HCT116 (cell line): Measurements from ENCODE around the gene ASRGL1. TPM values are rescaled to one million over a fixed set of nuclear protein-coding genes. Genes with fewer than 3 reads are reported as not detected.

Source experiments
- ATAC-seq: fragments of 200-7000 bp; cut with Tn5 transposase; 2 replicates; pipeline ENCODE4 v1.9.1; 2020; ENCODE audit warnings: mild to moderate bottlenecking, moderate library complexity
- BruUV-seq: library from RNA; stranded (reverse); fragments of 400-500 nt; replicated peaks from 2 replicates; lab custom pipeline; 2021; lab: Mats Ljungman, UMichigan
- CTCF ChIA-PET: fragments of 300-600 bp; sonication (Branson Sonifier 250); formaldehyde crosslinking; loops from one replicate; lab custom pipeline; 2021; ENCODE audit warnings: antibody characterized with exemption; lab: Charles Lee
- POLR2A ChIA-PET: fragments of 300-600, 350-600 bp; sonication (Branson Sonifier 250); formaldehyde crosslinking; loops from one replicate; lab custom pipeline; 2021; ENCODE audit warnings: antibody characterized with exemption; lab: Charles Lee
- RAD21 ChIA-PET, 2 experiments: fragments of 300-600 bp; sonication (Branson Sonifier 250); formaldehyde crosslinking; loops; one replicate each; lab custom pipeline; 2023; ENCODE audit warnings: low total read pairs in 2 of 2; ENCODE audit not compliant: uncharacterized antibody in 2 of 2, unreplicated experiment in 2 of 2, low non-redundant PET in 1 of 2; lab: Charles Lee
- DNase-seq: peaks from one replicate; pipeline ENCODE4 v3.0.0-alpha.2; 2010; ENCODE audit warnings: low read depth, low spot score
- H2AFZ ChIP-seq: fragments of 200-600 bp; shearing (Covaris generic), sonication (generic); 2 replicates; pipeline ENCODE4 v1.6.1; 2017; ENCODE audit warnings: low read depth, mixed run types, mixed read lengths, antibody characterized with exemption, low read length; ENCODE audit not compliant: poor library complexity, severe bottlenecking
- H3K27ac ChIP-seq: 2 replicates; pipeline ENCODE4 v1.5.1; 2012; ENCODE audit warnings: low read depth, low read length
- H3K27me3 ChIP-seq: fragments of 200-600 bp; sonication (generic); 2 replicates; pipeline ENCODE4 v1.6.1; 2016; ENCODE audit warnings: mixed run types, low read length, mixed read lengths; ENCODE audit not compliant: insufficient read depth
- H3K36me3 ChIP-seq, 2 experiments: fragments of 200-500 bp in 1 of 2; fragments of 200-600 bp in 1 of 2; sonication (Bioruptor generic) in 1 of 2; sonication (generic) in 1 of 2; 2 replicates each; pipeline versions ENCODE4 v1.5.1 to v1.6.1; 2014 to 2016; ENCODE audit warnings: low read length in 2 of 2, inconsistent platforms in 1 of 2, mixed read lengths in 1 of 2, mixed run types in 1 of 2; ENCODE audit not compliant: insufficient read depth in 2 of 2, control insufficient read depth in 1 of 2
- H3K4me1 ChIP-seq, 2 experiments: fragments of 200-600 bp in 1 of 2; sonication (generic) in 1 of 2; 2 replicates each; pipeline versions ENCODE4 v1.5.1 to v1.6.1; 2012 to 2017; ENCODE audit warnings: low read length in 2 of 2, inconsistent platforms in 1 of 2, mild to moderate bottlenecking in 1 of 2, mixed read lengths in 1 of 2, mixed run types in 1 of 2, moderate library complexity in 1 of 2; ENCODE audit not compliant: insufficient read depth in 2 of 2, control insufficient read depth in 1 of 2
- H3K4me2 ChIP-seq: fragments of 200-600 bp; sonication (generic); 2 replicates; pipeline ENCODE4 v1.6.1; 2017; ENCODE audit warnings: mixed run types, low read length, mixed read lengths
- H3K4me3 ChIP-seq, 2 experiments: fragments of 200-600 bp in 1 of 2; sonication (generic) in 1 of 2; replicated peaks in 1 of 2; 2 replicates each; pipeline ENCODE4 v1.5.1; 2011 to 2016; ENCODE audit warnings: low read length in 2 of 2, control low read depth in 1 of 2, low read depth in 1 of 2, mild to moderate bottlenecking in 1 of 2, mixed read lengths in 1 of 2, mixed run types in 1 of 2
- H3K79me2 ChIP-seq: fragments of 200-600 bp; sonication (generic); 2 replicates; pipeline ENCODE4 v1.6.1; 2017; ENCODE audit warnings: mild to moderate bottlenecking, mixed run types, low read length, moderate library complexity, mixed read lengths; ENCODE audit not compliant: insufficient read depth
- H3K9ac ChIP-seq: fragments of 200-600 bp; sonication (generic); 2 replicates; pipeline ENCODE4 v1.6.1; 2016; ENCODE audit warnings: low read length, mixed read lengths
- H3K9me2 ChIP-seq: fragments of 200-600 bp; sonication (generic), shearing (Covaris generic); 2 replicates; pipeline ENCODE4 v1.6.1; 2017; ENCODE audit warnings: mixed run types, mild to moderate bottlenecking, moderate library complexity; ENCODE audit not compliant: insufficient read depth
- H3K9me3 ChIP-seq, 2 experiments: fragments of 200-500 bp in 1 of 2; fragments of 200-600 bp in 1 of 2; sonication (Bioruptor generic) in 1 of 2; sonication (generic) in 1 of 2; 2 replicates each; pipeline ENCODE4 v1.6.1; 2014 to 2017; ENCODE audit warnings: low read length in 2 of 2, mixed read lengths in 2 of 2, inconsistent platforms in 1 of 2, low read depth in 1 of 2, mild to moderate bottlenecking in 1 of 2, mixed run types in 1 of 2, moderate library complexity in 1 of 2; ENCODE audit not compliant: control insufficient read depth in 1 of 2, insufficient read depth in 1 of 2
- H4K20me1 ChIP-seq: fragments of 200-600 bp; sonication (generic), shearing (Covaris generic); 2 replicates; pipeline ENCODE4 v1.6.1; 2017; ENCODE audit warnings: mixed run types, mild to moderate bottlenecking, moderate library complexity; ENCODE audit not compliant: insufficient read depth
- ELF1 ChIP-seq: IDR thresholded peaks from 2 replicates; pipeline ENCODE4 v1.6.1; 2012; ENCODE audit warnings: low read depth, borderline replicate concordance
- EZH2phosphoT487 ChIP-seq: fragments of 200-600 bp; IDR thresholded peaks from 2 replicates; pipeline ENCODE4 v1.6.1; 2018; ENCODE audit warnings: antibody characterized with exemption, borderline replicate concordance
- FOSL1 ChIP-seq: IDR thresholded peaks from 2 replicates; pipeline ENCODE4 v1.6.1; 2012; ENCODE audit warnings: low read depth
- POLR2AphosphoS5 ChIP-seq: IDR thresholded peaks from 2 replicates; pipeline ENCODE4 v1.6.1; 2011; ENCODE audit warnings: mild to moderate bottlenecking, low read depth, low read length, moderate library complexity
- RAD21 ChIP-seq: IDR thresholded peaks from 2 replicates; pipeline ENCODE4 v1.6.1; 2012; ENCODE audit warnings: low read depth, mild to moderate bottlenecking
- SP1 ChIP-seq: IDR thresholded peaks from 2 replicates; pipeline ENCODE4 v1.6.1; 2012; ENCODE audit warnings: low read depth
- SRF ChIP-seq: IDR thresholded peaks from 2 replicates; pipeline ENCODE4 v1.6.1; 2012; ENCODE audit warnings: low read depth
- YY1 ChIP-seq: IDR thresholded peaks from 2 replicates; pipeline ENCODE4 v1.6.1; 2011; ENCODE audit warnings: low read length, low read depth, moderate library complexity, mild to moderate bottlenecking; ENCODE audit not compliant: insufficient replicate concordance; ENCODE audit errors: extremely low read depth
- ZFX ChIP-seq: fragments of 450-650 bp; IDR thresholded peaks from 2 replicates; pipeline ENCODE4 v1.6.1; 2017
- ZNF274 ChIP-seq: fragments of 200-500 bp; sonication (Bioruptor generic); IDR thresholded peaks from 2 replicates; pipeline ENCODE4 v1.6.1; 2014; ENCODE audit warnings: mild to moderate bottlenecking, low read depth, low read length, inconsistent platforms
- intact Hi-C: fragments of 100-400 bp; cut with micrococcal nuclease; formaldehyde crosslinking; loops from 2 replicates; pipeline ENCODE4 v1.10.0; 2022
- total RNA-seq: library from RNA; stranded (reverse); gene quantifications from one replicate; pipeline ENCODE4 v1.2.1, GENCODE V29; 2021; ENCODE audit not compliant: unreplicated experiment
- TF ChIP-seq, protein P1 (sequence below): IDR thresholded peaks from 2 replicates; pipeline ENCODE4 v1.6.1; 2012; ENCODE audit warnings: low read depth
- TF ChIP-seq, protein P2 (sequence below), 3 experiments: fragments of 200-600 bp in 1 of 3; sonication (generic) in 1 of 3; IDR thresholded peaks in 2 of 3; conservative IDR thresholded peaks in 1 of 3; 2 replicates each; pipeline ENCODE4 v1.5.1; 2012 to 2017; ENCODE audit warnings: low read depth in 2 of 3, low read length in 2 of 3, antibody characterized with exemption in 1 of 3, borderline replicate concordance in 1 of 3, control low read depth in 1 of 3, mild to moderate bottlenecking in 1 of 3, mixed read lengths in 1 of 3, mixed run types in 1 of 3, moderate library complexity in 1 of 3; ENCODE audit not compliant: insufficient read depth in 1 of 3

The ASRGL1 gene
- total RNA-seq, 1 experiment from 2014 or later = 27.6 TPM

DNA sequence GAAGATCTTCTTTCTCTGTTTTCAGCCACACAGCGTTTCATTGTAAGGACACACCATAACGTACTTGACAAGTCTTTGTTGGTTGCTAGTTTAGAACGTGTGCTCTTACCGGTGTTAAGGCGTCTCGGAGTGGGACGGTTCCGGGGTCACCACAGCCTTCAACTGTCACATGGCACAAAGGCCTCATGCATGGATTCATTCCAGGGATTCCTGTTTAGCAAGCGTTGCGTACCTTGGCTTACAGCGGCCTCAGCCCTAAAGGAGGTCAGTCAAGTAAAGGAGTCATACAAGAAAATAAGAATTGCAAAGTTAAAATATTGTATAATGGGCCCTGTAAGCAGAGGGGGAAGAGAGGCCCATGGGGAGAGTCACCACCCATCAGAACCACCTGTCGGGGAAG lies 79.3 kb downstream of the ASRGL1 start:
- ChIA-PET CTCF (interaction anchor here (2.1 kb wide), 1 partner anchor 21 kb away, joined by 5 read pairs; no protein-coding TSS in a partner anchor), RAD21 (no interaction called here), POLR2A (no interaction called here)
- H3K4me1 ChIP-seq = no peaks in the 10 kb centered on the region
- no peak overlapping the region for H2AFZ ChIP-seq
- ATAC-seq (no peak), DNase-seq (no peak)
- BruUV-seq = no TSS peak
- intact Hi-C loops = no loop called here
- no peaks in the 10 kb centered on the region for H3K9me2 ChIP-seq
- H3K4me3 ChIP-seq = no peak overlapping the region
- TF ChIP-seq YY1 = no peak
- TF ChIP-seq, protein P1, sequence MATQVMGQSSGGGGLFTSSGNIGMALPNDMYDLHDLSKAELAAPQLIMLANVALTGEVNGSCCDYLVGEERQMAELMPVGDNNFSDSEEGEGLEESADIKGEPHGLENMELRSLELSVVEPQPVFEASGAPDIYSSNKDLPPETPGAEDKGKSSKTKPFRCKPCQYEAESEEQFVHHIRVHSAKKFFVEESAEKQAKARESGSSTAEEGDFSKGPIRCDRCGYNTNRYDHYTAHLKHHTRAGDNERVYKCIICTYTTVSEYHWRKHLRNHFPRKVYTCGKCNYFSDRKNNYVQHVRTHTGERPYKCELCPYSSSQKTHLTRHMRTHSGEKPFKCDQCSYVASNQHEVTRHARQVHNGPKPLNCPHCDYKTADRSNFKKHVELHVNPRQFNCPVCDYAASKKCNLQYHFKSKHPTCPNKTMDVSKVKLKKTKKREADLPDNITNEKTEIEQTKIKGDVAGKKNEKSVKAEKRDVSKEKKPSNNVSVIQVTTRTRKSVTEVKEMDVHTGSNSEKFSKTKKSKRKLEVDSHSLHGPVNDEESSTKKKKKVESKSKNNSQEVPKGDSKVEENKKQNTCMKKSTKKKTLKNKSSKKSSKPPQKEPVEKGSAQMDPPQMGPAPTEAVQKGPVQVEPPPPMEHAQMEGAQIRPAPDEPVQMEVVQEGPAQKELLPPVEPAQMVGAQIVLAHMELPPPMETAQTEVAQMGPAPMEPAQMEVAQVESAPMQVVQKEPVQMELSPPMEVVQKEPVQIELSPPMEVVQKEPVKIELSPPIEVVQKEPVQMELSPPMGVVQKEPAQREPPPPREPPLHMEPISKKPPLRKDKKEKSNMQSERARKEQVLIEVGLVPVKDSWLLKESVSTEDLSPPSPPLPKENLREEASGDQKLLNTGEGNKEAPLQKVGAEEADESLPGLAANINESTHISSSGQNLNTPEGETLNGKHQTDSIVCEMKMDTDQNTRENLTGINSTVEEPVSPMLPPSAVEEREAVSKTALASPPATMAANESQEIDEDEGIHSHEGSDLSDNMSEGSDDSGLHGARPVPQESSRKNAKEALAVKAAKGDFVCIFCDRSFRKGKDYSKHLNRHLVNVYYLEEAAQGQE = no peak
- TF ChIP-seq, protein P2, sequence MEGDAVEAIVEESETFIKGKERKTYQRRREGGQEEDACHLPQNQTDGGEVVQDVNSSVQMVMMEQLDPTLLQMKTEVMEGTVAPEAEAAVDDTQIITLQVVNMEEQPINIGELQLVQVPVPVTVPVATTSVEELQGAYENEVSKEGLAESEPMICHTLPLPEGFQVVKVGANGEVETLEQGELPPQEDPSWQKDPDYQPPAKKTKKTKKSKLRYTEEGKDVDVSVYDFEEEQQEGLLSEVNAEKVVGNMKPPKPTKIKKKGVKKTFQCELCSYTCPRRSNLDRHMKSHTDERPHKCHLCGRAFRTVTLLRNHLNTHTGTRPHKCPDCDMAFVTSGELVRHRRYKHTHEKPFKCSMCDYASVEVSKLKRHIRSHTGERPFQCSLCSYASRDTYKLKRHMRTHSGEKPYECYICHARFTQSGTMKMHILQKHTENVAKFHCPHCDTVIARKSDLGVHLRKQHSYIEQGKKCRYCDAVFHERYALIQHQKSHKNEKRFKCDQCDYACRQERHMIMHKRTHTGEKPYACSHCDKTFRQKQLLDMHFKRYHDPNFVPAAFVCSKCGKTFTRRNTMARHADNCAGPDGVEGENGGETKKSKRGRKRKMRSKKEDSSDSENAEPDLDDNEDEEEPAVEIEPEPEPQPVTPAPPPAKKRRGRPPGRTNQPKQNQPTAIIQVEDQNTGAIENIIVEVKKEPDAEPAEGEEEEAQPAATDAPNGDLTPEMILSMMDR (IDR thresholded peaks at IDR 0.05 in 2 of 3, conservative IDR thresholded peaks at IDR 0.05 in 1 of 3; ENCODE audit: borderline replicate concordance in 1 of 3, insufficient read depth in 1 of 3, low read depth in 2 of 3, low read length in 2 of 3) = no peak
- no peak for TF ChIP-seq ELF1
- no peak for TF ChIP-seq FOSL1
- TF ChIP-seq SRF = no peak
- no peak for TF ChIP-seq ZFX
- no peak for TF ChIP-seq POLR2AphosphoS5
- TF ChIP-seq SP1 = no peak
- no peak for TF ChIP-seq EZH2phosphoT487
- TF ChIP-seq RAD21 = no peak
- TF ChIP-seq ZNF274 = no peak
- no peaks in the 10 kb centered on the region for H3K27me3 ChIP-seq
- H3K9me3 ChIP-seq = no peaks in the 10 kb centered on the region
- H3K27ac ChIP-seq = no peak overlapping the region
- H4K20me1 ChIP-seq = no peaks in the 10 kb centered on the region
- H3K4me2 ChIP-seq = no peak overlapping the region
- no peaks in the 10 kb centered on the region for H3K36me3 ChIP-seq
- no peak overlapping the region for H3K9ac ChIP-seq
- no peaks in the 10 kb centered on the region for H3K79me2 ChIP-seq
